SK-N-SH (cell line): Measurements from ENCODE around the gene LDLR. TPM values are rescaled to one million over a fixed set of nuclear protein-coding genes. Genes with fewer than 3 reads are reported as not detected.
"Not testable (repeated sequence)": the region's sequence is repeated elsewhere in the genome, so short reads cannot be mapped to it uniquely, and the experiment has no call there.

Source experiments
- CTCF ChIA-PET: fragments of 300-600, 350-600 bp; formaldehyde crosslinking; extraction: SDS; loops from one replicate; lab custom pipeline; 2021; lab: Yijun Ruan, JAX
- POLR2A ChIA-PET: fragments of 350-600 bp; sonication (Branson Sonifier 250); formaldehyde crosslinking; extraction: SDS; loops from one replicate; lab custom pipeline; 2020; ENCODE audit warnings: antibody characterized with exemption, inconsistent platforms; lab: Yijun Ruan, JAX
- DNase-seq: peaks from one replicate; pipeline ENCODE4 v3.0.0; 2012
- H2AFZ ChIP-seq: fragments of 200-600 bp; sonication (generic); 2 replicates; pipeline ENCODE4 v1.8.1; 2016; ENCODE audit warnings: antibody characterized with exemption, mild to moderate bottlenecking, low read depth
- H3F3A ChIP-seq: fragments of 200-600 bp; sonication (generic); replicated peaks from 2 replicates; pipeline ENCODE3; 2016; ENCODE audit warnings: antibody characterized with exemption, mild to moderate bottlenecking; ENCODE audit not compliant: insufficient read depth
- H3K27ac ChIP-seq, 2 experiments: fragments of 200-500 bp in 1 of 2; fragments of 200-600 bp in 1 of 2; sonication (Bioruptor generic) in 1 of 2; sonication (generic), shearing (Covaris generic) in 1 of 2; 2 replicates each; pipeline versions ENCODE4 v1.5.1 to v1.6.1; 2014 to 2016; ENCODE audit warnings: low read depth in 2 of 2, inconsistent platforms in 1 of 2, low read length in 1 of 2, mild to moderate bottlenecking in 1 of 2, mixed read lengths in 1 of 2
- H3K27me3 ChIP-seq: fragments of 200-600 bp; sonication (generic), shearing (Covaris generic); 2 replicates; pipeline ENCODE4 v1.6.1; 2016; ENCODE audit warnings: mixed run types; ENCODE audit not compliant: insufficient read depth
- H3K36me3 ChIP-seq, 2 experiments: fragments of 200-500 bp in 1 of 2; fragments of 200-600 bp in 1 of 2; sonication (Bioruptor generic) in 1 of 2; sonication (generic) in 1 of 2; replicated peaks in 1 of 2; 2 replicates each; pipeline versions ENCODE3 to v1.5.1; 2014 to 2016; ENCODE audit warnings: low read length in 1 of 2, mild to moderate bottlenecking in 1 of 2; ENCODE audit not compliant: insufficient read depth in 2 of 2, control insufficient read depth in 1 of 2
- H3K4me1 ChIP-seq, 2 experiments: fragments of 200-500 bp in 1 of 2; fragments of 200-600 bp in 1 of 2; sonication (Bioruptor generic) in 1 of 2; sonication (generic), shearing (Covaris generic) in 1 of 2; 2 replicates each; pipeline versions ENCODE4 v1.5.1 to v1.6.1; 2014 to 2016; ENCODE audit warnings: low read depth in 1 of 2, low read length in 1 of 2, mixed run types in 1 of 2; ENCODE audit not compliant: insufficient read depth in 2 of 2, control insufficient read depth in 1 of 2
- H3K4me2 ChIP-seq: fragments of 200-600 bp; sonication (generic), shearing (Covaris generic); 2 replicates; pipeline ENCODE4 v1.6.1; 2017; ENCODE audit warnings: mixed run types
- H3K4me3 ChIP-seq, 2 experiments: fragments of 200-500 bp in 1 of 2; fragments of 200-600 bp in 1 of 2; sonication (Bioruptor generic) in 1 of 2; sonication (generic), shearing (Covaris generic) in 1 of 2; 2 replicates each; pipeline versions ENCODE4 v1.5.1 to v1.8.1; 2014 to 2016; ENCODE audit warnings: low read depth in 2 of 2, inconsistent platforms in 1 of 2, low read length in 1 of 2, mild to moderate bottlenecking in 1 of 2, mixed read lengths in 1 of 2, moderate library complexity in 1 of 2
- H3K79me2 ChIP-seq: fragments of 200-600 bp; sonication (generic); 2 replicates; pipeline ENCODE4 v1.8.1; 2017; ENCODE audit warnings: mild to moderate bottlenecking; ENCODE audit not compliant: insufficient read depth
- H3K9ac ChIP-seq: fragments of 200-600 bp; sonication (generic); 2 replicates; pipeline ENCODE4 v1.6.1; 2017; ENCODE audit warnings: mixed run types
- H3K9me2 ChIP-seq: fragments of 200-600 bp; sonication (generic); 2 replicates; pipeline ENCODE4 v1.6.1; 2017; ENCODE audit warnings: mixed run types
- H3K9me3 ChIP-seq: fragments of 200-600 bp; sonication (generic); 2 replicates; pipeline ENCODE4 v1.6.1; 2017; ENCODE audit warnings: mixed run types, mild to moderate bottlenecking, moderate library complexity
- H4K20me1 ChIP-seq: fragments of 200-600 bp; sonication (generic); 2 replicates; pipeline ENCODE4 v1.6.1; 2017; ENCODE audit warnings: mild to moderate bottlenecking, mixed run types; ENCODE audit not compliant: insufficient read depth
- CHD2 ChIP-seq: fragments of 150-350 bp; IDR thresholded peaks from 2 replicates; pipeline ENCODE4 v1.6.1; 2018; ENCODE audit warnings: low read length; ENCODE audit not compliant: partially characterized antibody
- FOSL2 ChIP-seq: IDR thresholded peaks from 2 replicates; pipeline ENCODE4 v1.4.0; 2012; ENCODE audit warnings: low read depth, mild to moderate bottlenecking, moderate library complexity, borderline replicate concordance
- GATA2 ChIP-seq: sonication (generic); formaldehyde crosslinking; IDR thresholded peaks from 2 replicates; pipeline ENCODE4 v1.5.0; 2020; ENCODE audit warnings: mild to moderate bottlenecking, missing genetic modification reagents
- IRF3 ChIP-seq: fragments of 150-350 bp; IDR thresholded peaks from 2 replicates; pipeline ENCODE4 v1.6.1; 2016; ENCODE audit warnings: mild to moderate bottlenecking, low read depth, low read length
- MAX ChIP-seq: IDR thresholded peaks from 2 replicates; pipeline ENCODE4 v1.4.0; 2012; ENCODE audit warnings: low read depth
- MXI1 ChIP-seq: IDR thresholded peaks from 2 replicates; pipeline ENCODE4 v1.6.1; 2012; ENCODE audit warnings: mild to moderate bottlenecking, low read depth, low read length, improper control_type of control experiment
- NFIC ChIP-seq: IDR thresholded peaks from 2 replicates; pipeline ENCODE4 v1.4.0; 2012; ENCODE audit warnings: borderline replicate concordance
- NRF1 ChIP-seq: IDR thresholded peaks from 2 replicates; pipeline ENCODE4 v1.6.1; 2012; ENCODE audit warnings: low read depth, mild to moderate bottlenecking, low read length
- RAD21 ChIP-seq: IDR thresholded peaks from 2 replicates; pipeline ENCODE4 v1.6.1; 2012; ENCODE audit warnings: mild to moderate bottlenecking, low read length
- RCOR1 ChIP-seq: fragments of 150-350 bp; IDR thresholded peaks from 2 replicates; pipeline ENCODE4 v1.6.1; 2017; ENCODE audit warnings: antibody characterized with exemption, low read length
- RFX5 ChIP-seq: IDR thresholded peaks from 2 replicates; pipeline ENCODE4 v1.6.1; 2012; ENCODE audit warnings: mild to moderate bottlenecking, improper control_type of control experiment, low read length
- SMC3 ChIP-seq: IDR thresholded peaks from 2 replicates; pipeline ENCODE4 v1.6.1; 2012; ENCODE audit warnings: low read depth, low read length, improper control_type of control experiment
- TAF1 ChIP-seq: IDR thresholded peaks from 2 replicates; pipeline ENCODE4 v1.6.1; 2012; ENCODE audit warnings: low read depth, mild to moderate bottlenecking, low read length, moderate library complexity, borderline replicate concordance
- TCF12 ChIP-seq: IDR thresholded peaks from 2 replicates; pipeline ENCODE4 v1.4.0; 2012
- TEAD4 ChIP-seq: IDR thresholded peaks from 2 replicates; pipeline ENCODE4 v1.4.0; 2012; ENCODE audit warnings: mild to moderate bottlenecking, borderline replicate concordance; ENCODE audit not compliant: insufficient read depth
- USF2 ChIP-seq: fragments of 150-350 bp; IDR thresholded peaks from 2 replicates; pipeline ENCODE4 v1.6.1; 2017; ENCODE audit warnings: antibody characterized with exemption, low read length, low read depth, borderline replicate concordance
- ZBTB33 ChIP-seq: IDR thresholded peaks from 2 replicates; pipeline ENCODE4 v1.4.0; 2012; ENCODE audit warnings: low read depth, borderline replicate concordance
- WGBS: methylation state at CpG from one replicate; pipeline ENCODE4 v1.1.6; 2017; ENCODE audit warnings: low lambda C conversion rate; 5-methylcytosine and 5-hydroxymethylcytosine counted together
- polyA plus RNA-seq, 3 experiments: library from polyadenylated mRNA; depleted of rRNA; stranded (reverse); fragments of >200 nt; gene quantifications; 2 replicates each; pipeline ENCODE4 v1.2.3, GENCODE V29; 2012

LDLR gene
- polyA plus RNA-seq, 1 of the 3 experiments (the other 2 are of a cell fraction): 25.1 TPM

GRCh38 chr19:11176466-11177193, 87.4 kb downstream of the LDLR start:
- Histone ChIP-seq H3K36me3 (peaks cover 42 to 60% of the 10 kb centered on the region in 2 experiments), H3K9ac (no peak overlapping the region), H3K4me2 (no peak overlapping the region), H2AFZ (no peak overlapping the region), H3K79me2 (peaks cover 25% of the 10 kb centered on the region; the same call in 1 of the 2 replicates), H3K4me1 (no peaks in the 10 kb centered on the region)
- ChIA-PET CTCF (interaction anchor here (1.1 kb wide), 1 partner anchor 40 kb away, joined by 3 read pairs; no protein-coding TSS in a partner anchor), POLR2A (no interaction called here)
- 88% methylated on average over 16 of the region's 18 CpGs for WGBS
- TF ChIP-seq TEAD4 (no peak), RFX5 (no peak), IRF3 (no peak), FOSL2 (no peak), ZBTB33 (no peak), MAX (no peak), USF2 (no peak), RCOR1 (no peak), TCF12 (no peak), CHD2 (no peak), NRF1 (no peak)
- TF ChIP-seq, all 33 proteins: peak for 0
- DNase-seq: peak; percentile 20
- Histone ChIP-seq H3K9me2 (no peaks in the 10 kb centered on the region), H3K27me3 (no peaks in the 10 kb centered on the region), H3K4me3 (no peak overlapping the region), H3K27ac (no peak overlapping the region), H3F3A (no peaks in the 10 kb centered on the region), H3K9me3 (no peaks in the 10 kb centered on the region), H4K20me1 (peaks cover 4% of the 10 kb centered on the region; the same call in 1 of the 2 replicates)

- H3K9me2 ChIP-seq: no peaks in the 10 kb centered on the region
- H3K27me3 ChIP-seq: no peaks in the 10 kb centered on the region
- no peak overlapping the region for H3K9ac ChIP-seq
- CTCF ChIA-PET: interaction anchor here (0.6 to 1.8 kb wide), 3 partner anchors 11 to 41 kb away, joined by 3 to 4 read pairs (median 3); no protein-coding TSS in a partner anchor
- POLR2A ChIA-PET: interaction anchor here (0.8 kb wide), 1 partner anchor 21 kb away, joined by 3 read pairs; no protein-coding TSS in a partner anchor
- 98% methylated on average over 9 of the region's 9 CpGs for WGBS
- H3K36me3 ChIP-seq: peaks cover 38 to 59% of the 10 kb centered on the region in 2 experiments
- H3K4me1 ChIP-seq: no peaks in the 10 kb centered on the region
- no peak overlapping the region for H3K4me2 ChIP-seq
- H4K20me1 ChIP-seq: peaks cover 4% of the 10 kb centered on the region; the same call in 1 of the 2 replicates
- H3K9me3 ChIP-seq: no peaks in the 10 kb centered on the region
- no peak for TF ChIP-seq NFIC
- no peak for TF ChIP-seq TCF12
- no peak for TF ChIP-seq TEAD4
- no peak for TF ChIP-seq TAF1
- no peak for TF ChIP-seq RCOR1
- TF ChIP-seq SMC3: no peak
- TF ChIP-seq MXI1: no peak
- no peak for TF ChIP-seq RAD21
- TF ChIP-seq GATA2 (CRISPR knock-in tag): no peak
- no peak for DNase-seq
- no peak overlapping the region for H3K27ac ChIP-seq
- no peak overlapping the region for H2AFZ ChIP-seq
- H3F3A ChIP-seq: peaks cover 4% of the 10 kb centered on the region
- peaks cover 31% of the 10 kb centered on the region for H3K79me2 ChIP-seq
- no peak overlapping the region for H3K4me3 ChIP-seq
These were observed 88.3 kb downstream of the LDLR start for GRCh38 chr19:11177592-11177991.

GRCh38 chr19:11179145-11179465, 89.8 kb downstream of the LDLR start:
- H3F3A ChIP-seq, DNase-seq, POLR2A ChIA-PET, H3K9me2 ChIP-seq, H3K4me2 ChIP-seq, H3K27ac ChIP-seq, H3K9me3 ChIP-seq, H3K4me1 ChIP-seq, H3K27me3 ChIP-seq, H2AFZ ChIP-seq, H3K4me3 ChIP-seq, H4K20me1 ChIP-seq, H3K9ac ChIP-seq: not testable (repeated sequence)
- peaks cover 47% of the 10 kb centered on the region for H3K79me2 ChIP-seq
- CTCF ChIA-PET: interaction anchor here (1.8 kb wide), 1 partner anchor 11 kb away, joined by 4 read pairs; no protein-coding TSS in a partner anchor
- WGBS: 98% methylated on average over 9 of the region's 9 CpGs
- H3K36me3 ChIP-seq: peaks cover 23 to 68% of the 10 kb centered on the region in 2 experiments
